Neural progenitor cell (in vitro differentiated cells): ENCODE results near the gene HS3ST4. TPM values are rescaled to one million over a fixed set of nuclear protein-coding genes. Genes with fewer than 3 reads are reported as not detected.

ENCODE experiments used
- DNase-seq: peaks from one replicate; pipeline ENCODE4 v3.0.0-alpha.2; 2016; ENCODE audit warnings: low spot score
- H2AFZ ChIP-seq: fragments of 200-600 bp; sonication (generic); replicated peaks from 2 replicates; pipeline ENCODE4 v1.6.1; 2016; ENCODE audit warnings: antibody characterized with exemption
- H3F3A ChIP-seq: fragments of 200-600 bp; sonication (generic); 2 replicates; pipeline ENCODE4 v1.6.1; 2016; ENCODE audit warnings: antibody characterized with exemption, low read depth
- H3K27ac ChIP-seq: fragments of 200-600 bp; sonication (generic); 2 replicates; pipeline ENCODE4 v1.5.1; 2016; ENCODE audit warnings: mild to moderate bottlenecking
- H3K27me3 ChIP-seq: fragments of 200-600 bp; sonication (generic); 2 replicates; pipeline ENCODE4 v1.6.1; 2016; ENCODE audit warnings: mild to moderate bottlenecking, moderate library complexity
- H3K36me3 ChIP-seq: fragments of 200-600 bp; sonication (generic); 2 replicates; pipeline ENCODE4 v1.5.1; 2016
- H3K4me1 ChIP-seq: fragments of 200-600 bp; sonication (generic); 2 replicates; pipeline ENCODE4 v1.6.1; 2016; ENCODE audit warnings: mixed run types
- H3K4me2 ChIP-seq: fragments of 200-600 bp; sonication (generic); 2 replicates; pipeline ENCODE4 v1.6.1; 2016
- H3K4me3 ChIP-seq: fragments of 200-600 bp; sonication (generic); 2 replicates; pipeline ENCODE4 v1.5.1; 2016
- H3K79me2 ChIP-seq: fragments of 200-600 bp; sonication (generic); 2 replicates; pipeline ENCODE4 v1.6.1; 2016; ENCODE audit warnings: low read depth
- H3K9ac ChIP-seq: fragments of 200-600 bp; sonication (generic); 2 replicates; pipeline ENCODE4 v1.6.1; 2016
- H3K9me3 ChIP-seq: fragments of 200-600 bp; sonication (generic); 2 replicates; pipeline ENCODE4 v1.5.1; 2016; ENCODE audit warnings: low read depth
- H4K20me1 ChIP-seq: fragments of 200-600 bp; sonication (generic); 2 replicates; pipeline ENCODE4 v1.6.1; 2016; ENCODE audit warnings: low read depth
- H3K27ac Mint-ChIP-seq: 3 replicates; pipeline ENCODE4 v1.8.0; 2021; ENCODE audit warnings: mixed read lengths
- H3K27me3 Mint-ChIP-seq: 2 replicates; pipeline ENCODE4 v1.8.0; 2022; ENCODE audit warnings: low read depth, mild to moderate bottlenecking, inconsistent platforms, moderate library complexity, mixed read lengths; ENCODE audit not compliant: insufficient read depth
- H3K36me3 Mint-ChIP-seq: 3 replicates; pipeline ENCODE4 v1.8.0; 2021; ENCODE audit warnings: mixed read lengths
- H3K4me1 Mint-ChIP-seq: 3 replicates; pipeline ENCODE4 v1.8.0; 2021; ENCODE audit warnings: mixed read lengths
- H3K4me3 Mint-ChIP-seq: 3 replicates; pipeline ENCODE4 v1.8.0; 2021; ENCODE audit warnings: mild to moderate bottlenecking, moderate library complexity, mixed read lengths
- H3K9me3 Mint-ChIP-seq: 3 replicates; pipeline ENCODE4 v1.8.0; 2020; ENCODE audit warnings: mixed read lengths
- CTCF ChIP-seq: fragments of 200-600 bp; sonication (generic); IDR thresholded peaks from 2 replicates; pipeline ENCODE4 v1.5.1; 2017; ENCODE audit warnings: antibody characterized with exemption, mild to moderate bottlenecking
- EZH2 ChIP-seq: fragments of 200-600 bp; sonication (generic); IDR thresholded peaks from 2 replicates; pipeline ENCODE4 v1.6.1; 2017; ENCODE audit warnings: antibody characterized with exemption, mild to moderate bottlenecking, moderate library complexity
- EZH2phosphoT487 ChIP-seq: fragments of 200-600 bp; sonication (generic); IDR thresholded peaks from 2 replicates; pipeline ENCODE4 v1.6.1; 2017; ENCODE audit warnings: antibody characterized with exemption
- microRNA counts: library from miRNA; unstranded; fragments of <30 nt; microRNA quantifications from one replicate; lab custom pipeline; 2016
- microRNA-seq: library from miRNA; unstranded; fragments of <30 nt; microRNA quantifications from one replicate; pipeline ENCODE4, GENCODE V29; 2016
- small RNA-seq: library from RNA; depleted of rRNA; stranded (forward); fragments of <200 nt; gene quantifications from one replicate; pipeline ENCODE3, GENCODE V24; 2015
- total RNA-seq: library from RNA; depleted of rRNA; stranded (reverse); fragments of >200 nt; gene quantifications from 2 replicates; pipeline ENCODE4 v1.2.3, GENCODE V29; 2015; ENCODE audit warnings: low replicate concordance

Gene HS3ST4
- total RNA-seq, 1 donor from 2014 or later = 2.5 TPM

- H3K9me3 Mint-ChIP-seq = peaks cover 20% of the 10 kb centered on the region
- H3F3A ChIP-seq = no peaks in the 10 kb centered on the region
- H3K9me3 ChIP-seq = no peaks in the 10 kb centered on the region
- H3K4me3 Mint-ChIP-seq = no peak overlapping the region
- no peaks in the 10 kb centered on the region for H3K36me3 ChIP-seq
- no peak overlapping the region for H3K4me2 ChIP-seq
- H3K27me3 Mint-ChIP-seq = no peaks in the 10 kb centered on the region
- H3K79me2 ChIP-seq = no peaks in the 10 kb centered on the region
- TF ChIP-seq EZH2phosphoT487 (no peak), EZH2 (no peak), CTCF (no peak)
- H3K4me1 Mint-ChIP-seq = peaks cover 16% of the 10 kb centered on the region
- no peak overlapping the region for H3K4me3 ChIP-seq
- no peak overlapping the region for H3K27ac Mint-ChIP-seq
- DNase-seq = no peak
- no peaks in the 10 kb centered on the region for H4K20me1 ChIP-seq
- no peak overlapping the region for H3K9ac ChIP-seq
- H3K27ac ChIP-seq = no peak overlapping the region
- H3K27me3 ChIP-seq = no peaks in the 10 kb centered on the region
- peaks cover 6% of the 10 kb centered on the region for H3K4me1 ChIP-seq
- H3K36me3 Mint-ChIP-seq = no peaks in the 10 kb centered on the region
- H2AFZ ChIP-seq = no peak overlapping the region
Measured at GRCh38 chr16:26178298-26178697, 486.5 kb downstream of the HS3ST4 start.

- H3K9me3 Mint-ChIP-seq = peaks cover 5% of the 10 kb centered on the region
- H4K20me1 ChIP-seq = no peaks in the 10 kb centered on the region
- peaks cover 10% of the 10 kb centered on the region for H3K4me1 ChIP-seq
- H3K9me3 ChIP-seq = no peaks in the 10 kb centered on the region
- peaks cover 2% of the 10 kb centered on the region for H3K36me3 Mint-ChIP-seq
- DNase-seq = no peak
- H3K27ac Mint-ChIP-seq = no peak overlapping the region
- H3K9ac ChIP-seq = no peak overlapping the region
- no peaks in the 10 kb centered on the region for H3K27me3 Mint-ChIP-seq
- H3K79me2 ChIP-seq = no peaks in the 10 kb centered on the region
- H2AFZ ChIP-seq = no peak overlapping the region
- no peaks in the 10 kb centered on the region for H3K27me3 ChIP-seq
- H3F3A ChIP-seq = no peaks in the 10 kb centered on the region
- no peak overlapping the region for H3K4me3 Mint-ChIP-seq
- no peak overlapping the region for H3K4me2 ChIP-seq
- H3K36me3 ChIP-seq = no peaks in the 10 kb centered on the region
- no peak overlapping the region for H3K27ac ChIP-seq
- TF ChIP-seq EZH2 = no peak
- no peak for TF ChIP-seq EZH2phosphoT487
- TF ChIP-seq CTCF = no peak
- H3K4me3 ChIP-seq = no peak overlapping the region
- H3K4me1 Mint-ChIP-seq = peaks cover 7% of the 10 kb centered on the region
Measured at GRCh38 chr16:26186091-26186615, 494.4 kb downstream of the HS3ST4 start.

MicroRNAs encoded within 50 kb of the gene (microRNA counts, 767-probe panel; counts per million panel counts)
- 460 counts per million, percentile 90 among the panel's probes with 10 or more counts for microRNA hsa-miR-548w (lab: Ali Mortazavi, UCI)

Small RNA genes within 50 kb of the gene (microRNA-seq; reads per million reads assigned to microRNA genes)
- gene MIR548W = not detected

Small RNA genes within 50 kb of the gene (small RNA-seq; reads per million reads assigned to genes)
- gene HMGN2P3 (not detected), gene MIR548W (not detected), gene RNA5SP405 (not detected)
